Ishikawa (cell line): ENCODE results near the gene FGF2.

Experiments
- CEBPB ChIP-seq: IDR thresholded peaks from 2 replicates; pipeline ENCODE4 v1.6.1; 2012
- EGR1 ChIP-seq: IDR thresholded peaks from 2 replicates; pipeline ENCODE4 v1.6.1; 2012
- EP300 ChIP-seq: IDR thresholded peaks from 2 replicates; pipeline ENCODE4 v1.6.1; 2012; ENCODE audit warnings: borderline replicate concordance
- FOXM1 ChIP-seq: IDR thresholded peaks from 2 replicates; pipeline ENCODE4 v1.6.1; 2012; ENCODE audit warnings: low read depth, borderline replicate concordance
- TCF12 ChIP-seq: IDR thresholded peaks from 2 replicates; pipeline ENCODE4 v1.6.1; 2012; ENCODE audit warnings: low read depth
- TEAD4 ChIP-seq: IDR thresholded peaks from 2 replicates; pipeline ENCODE4 v1.6.1; 2012
- YY1 ChIP-seq: IDR thresholded peaks from 2 replicates; pipeline ENCODE4 v1.6.1; 2012; ENCODE audit warnings: low read depth

GRCh38 chr4:122845760-122846159, 19.1 kb downstream of the FGF2 start:
- no peak for TF ChIP-seq EP300
- no peak for TF ChIP-seq YY1
- TF ChIP-seq EGR1, result no peak
- TF ChIP-seq TCF12, result no peak
- TF ChIP-seq TEAD4, result no peak
- no peak for TF ChIP-seq FOXM1
- TF ChIP-seq CEBPB, result no peak
